Upper lobe of left lung (tissue), 6 donors: ENCODE results near the gene EMX2. TPM values are rescaled to one million over a fixed set of nuclear protein-coding genes. Genes with fewer than 3 reads are reported as not detected.

Source experiments
- ATAC-seq, 2 donors: fragments of 200-7000 bp; cut with Tn5 transposase; one replicate each; pipeline ENCODE4 v1.9.1; 2022; ENCODE audit warnings: mild to moderate bottlenecking in 2 of 2, moderate library complexity in 2 of 2; ENCODE audit not compliant: low FRiP score in 2 of 2
- DNase-seq, 2 donors: peaks; one replicate each; pipeline ENCODE4 v3.0.0-alpha.2; 2019 to 2020
- H3K27ac ChIP-seq, 4 donors: fragments of 200-600 bp; sonication (generic); one replicate each; pipeline ENCODE4 v1.5.1; 2016 to 2019
- H3K27me3 ChIP-seq, 4 donors: fragments of 200-600 bp; sonication (generic); one replicate each; pipeline ENCODE4 v1.5.1; 2017 to 2019
- H3K36me3 ChIP-seq, 4 donors: fragments of 200-600 bp; sonication (generic); one replicate each; pipeline ENCODE4 v1.5.1; 2016 to 2019
- H3K4me1 ChIP-seq, 4 donors: fragments of 200-600 bp; sonication (generic); one replicate each; pipeline ENCODE4 v1.5.1; 2018 to 2019
- H3K4me3 ChIP-seq, 4 donors: fragments of 200-600 bp; sonication (generic); one replicate each; pipeline ENCODE4 v1.5.1; 2017 to 2019; ENCODE audit warnings: mild to moderate bottlenecking in 2 of 4, moderate library complexity in 1 of 4
- H3K9me3 ChIP-seq, 4 donors: fragments of 200-600 bp; sonication (generic); one replicate each; pipeline ENCODE4 v1.5.1; 2018 to 2019
- EP300 ChIP-seq, 4 donors: sonication (generic); formaldehyde crosslinking; IDR thresholded peaks; one replicate each; pipeline ENCODE4 v1.5.1; 2017; ENCODE audit warnings: antibody characterized with exemption in 4 of 4, control low read depth in 2 of 4
- POLR2A ChIP-seq, 4 donors: fragments of 450-650 bp; IDR thresholded peaks; one replicate each; pipeline ENCODE4 v1.5.1; 2016 to 2017; ENCODE audit warnings: antibody characterized with exemption in 4 of 4, mild to moderate bottlenecking in 2 of 4
- POLR2AphosphoS5 ChIP-seq, 2 donors: sonication (generic); formaldehyde crosslinking; IDR thresholded peaks; one replicate each; pipeline ENCODE4 v1.5.1; 2017; ENCODE audit warnings: antibody characterized with exemption in 2 of 2
- WGBS, 2 donors: methylation state at CpG; one replicate each; pipeline ENCODE4 v1.1.5; 2017 to 2018; 5-methylcytosine and 5-hydroxymethylcytosine counted together
- total RNA-seq, 6 donors: library from RNA; depleted of rRNA in 4 of 6; stranded (reverse); fragments of >200 nt in 4 of 6; gene quantifications; one replicate each; pipeline versions ENCODE4 v1.1.0 to v1.2.1, GENCODE V29; 2016 to 2021
- TF ChIP-seq, protein P1 (sequence below), 6 experiments: fragments of 450-650 bp in 4 of 6; fragments of 200-600 bp in 2 of 6; sonication (generic) in 2 of 6; IDR thresholded peaks; one replicate each; pipeline ENCODE4 v1.5.1; 2016 to 2019; ENCODE audit warnings: antibody characterized with exemption in 6 of 6
- donor health status: DM: no; HTN: no; CAD: no; lungs with moderate emphysema.
- donor health status: DM: no; HTN: yes; CAD: no; lungs with severe emphysema.

The EMX2 gene
- total RNA-seq, 6 donors from 2014 or later, result 0.09 TPM; not detected in 5

DNA sequence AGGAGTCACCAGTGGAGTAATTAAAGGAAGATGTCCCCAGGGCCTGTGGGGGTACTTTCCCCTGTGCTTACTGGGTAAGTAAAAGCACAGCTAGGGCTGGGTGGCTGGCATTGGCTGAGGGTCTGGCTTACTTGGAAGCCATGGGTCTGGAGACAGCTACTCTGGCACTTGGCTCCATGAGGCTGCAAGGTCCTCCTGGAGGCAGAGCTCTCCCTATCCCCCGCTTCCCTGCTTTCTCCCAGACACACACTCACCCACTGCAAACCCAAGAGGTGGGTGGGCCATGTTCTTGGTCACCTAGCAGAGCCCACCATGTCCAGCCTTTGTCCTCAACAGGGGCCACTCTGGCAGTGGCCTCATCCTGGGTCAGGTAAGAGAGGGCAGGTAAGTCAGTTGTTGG lies 13.3 kb downstream of the EMX2 start:
- TF ChIP-seq POLR2AphosphoS5 (IDR thresholded peaks at IDR 0.05) (no peak), POLR2A (IDR thresholded peaks at IDR 0.05) (no peak), EP300 (IDR thresholded peaks at IDR 0.05) (no peak)
- TF ChIP-seq, protein P1, sequence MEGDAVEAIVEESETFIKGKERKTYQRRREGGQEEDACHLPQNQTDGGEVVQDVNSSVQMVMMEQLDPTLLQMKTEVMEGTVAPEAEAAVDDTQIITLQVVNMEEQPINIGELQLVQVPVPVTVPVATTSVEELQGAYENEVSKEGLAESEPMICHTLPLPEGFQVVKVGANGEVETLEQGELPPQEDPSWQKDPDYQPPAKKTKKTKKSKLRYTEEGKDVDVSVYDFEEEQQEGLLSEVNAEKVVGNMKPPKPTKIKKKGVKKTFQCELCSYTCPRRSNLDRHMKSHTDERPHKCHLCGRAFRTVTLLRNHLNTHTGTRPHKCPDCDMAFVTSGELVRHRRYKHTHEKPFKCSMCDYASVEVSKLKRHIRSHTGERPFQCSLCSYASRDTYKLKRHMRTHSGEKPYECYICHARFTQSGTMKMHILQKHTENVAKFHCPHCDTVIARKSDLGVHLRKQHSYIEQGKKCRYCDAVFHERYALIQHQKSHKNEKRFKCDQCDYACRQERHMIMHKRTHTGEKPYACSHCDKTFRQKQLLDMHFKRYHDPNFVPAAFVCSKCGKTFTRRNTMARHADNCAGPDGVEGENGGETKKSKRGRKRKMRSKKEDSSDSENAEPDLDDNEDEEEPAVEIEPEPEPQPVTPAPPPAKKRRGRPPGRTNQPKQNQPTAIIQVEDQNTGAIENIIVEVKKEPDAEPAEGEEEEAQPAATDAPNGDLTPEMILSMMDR (IDR thresholded peaks at IDR 0.05), result no peak
- no peak overlapping the region for H3K4me3 ChIP-seq
- DNase-seq (no peak), ATAC-seq (no peak)
- no peaks in the 10 kb centered on the region for H3K9me3 ChIP-seq
- H3K36me3 ChIP-seq, result no peaks in the 10 kb centered on the region
- H3K4me1 ChIP-seq, result peaks cover 0 to 23% (median 10%) of the 10 kb centered on the region in 4 donors
- peaks cover 0 to 41% (median 12%) of the 10 kb centered on the region in 4 donors for H3K27me3 ChIP-seq
- 80 to 86% methylated on average over 1 of the region's 1 CpG for WGBS, 2 donors
- H3K27ac ChIP-seq, result no peak overlapping the region

DNA sequence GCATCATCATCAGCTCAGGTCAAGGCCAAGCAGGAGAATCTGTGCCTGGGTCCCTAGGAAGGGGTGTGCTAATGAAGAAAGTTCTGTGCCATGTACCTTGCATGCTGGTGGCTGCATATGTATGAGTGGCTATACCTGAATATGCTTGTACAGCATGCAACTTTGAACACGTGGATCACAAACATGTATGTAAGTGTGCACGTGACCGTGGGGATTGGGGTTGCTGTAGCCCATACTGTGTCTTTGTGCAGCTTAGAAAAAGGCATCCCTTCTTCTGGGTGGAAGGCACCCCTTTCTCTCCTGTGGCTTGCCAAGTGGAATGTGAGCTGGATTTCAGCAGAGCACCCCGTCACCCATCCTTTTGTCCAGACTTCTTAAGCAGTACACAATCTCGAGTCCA lies 13.8 kb downstream of the EMX2 start:
- H3K27ac ChIP-seq, result no peak overlapping the region
- H3K9me3 ChIP-seq, result no peaks in the 10 kb centered on the region
- H3K27me3 ChIP-seq, result peaks cover 0 to 38% (median 10%) of the 10 kb centered on the region in 4 donors
- TF ChIP-seq EP300 (IDR thresholded peaks at IDR 0.05) (no peak), POLR2A (IDR thresholded peaks at IDR 0.05) (no peak), POLR2AphosphoS5 (IDR thresholded peaks at IDR 0.05) (no peak)
- TF ChIP-seq, protein P1 (IDR thresholded peaks at IDR 0.05), result no peak
- no peaks in the 10 kb centered on the region for H3K36me3 ChIP-seq
- WGBS, 2 donors, result 92% methylated on average over 5 of the region's 5 CpGs
- H3K4me1 ChIP-seq, result peaks cover 0 to 21% (median 10%) of the 10 kb centered on the region in 4 donors
- ATAC-seq (no peak), DNase-seq (no peak)
- H3K4me3 ChIP-seq, result no peak overlapping the region

DNA sequence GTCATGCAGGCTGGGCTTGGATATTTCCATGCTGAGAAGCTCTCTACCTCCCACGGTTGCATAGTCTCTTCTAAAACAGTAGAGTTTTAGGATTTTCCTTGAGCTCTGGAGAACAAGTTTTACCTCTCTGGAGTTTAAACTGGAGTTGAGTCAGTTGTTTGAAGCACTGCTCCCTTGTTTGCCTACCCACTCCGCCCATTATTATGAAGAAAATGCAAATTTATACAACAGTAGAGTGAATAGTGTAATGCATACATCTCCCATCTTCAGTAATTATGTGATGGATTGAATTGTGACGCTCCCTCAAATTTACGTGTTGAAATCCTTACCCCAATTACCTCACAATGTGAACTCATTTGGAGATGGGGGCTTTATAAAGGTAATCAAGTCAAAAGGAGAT lies 17.2 kb downstream of the EMX2 start:
- TF ChIP-seq EP300 (IDR thresholded peaks at IDR 0.05) (no peak), POLR2AphosphoS5 (IDR thresholded peaks at IDR 0.05) (no peak), POLR2A (IDR thresholded peaks at IDR 0.05) (no peak)
- TF ChIP-seq, protein P1 (IDR thresholded peaks at IDR 0.05), result no peak
- H3K4me3 ChIP-seq, result no peak overlapping the region
- H3K9me3 ChIP-seq, result no peaks in the 10 kb centered on the region
- H3K27me3 ChIP-seq, result peaks cover 0 to 5% (median 0%) of the 10 kb centered on the region in 4 donors
- ATAC-seq (no peak), DNase-seq (no peak)
- no peaks in the 10 kb centered on the region for H3K4me1 ChIP-seq
- no peak overlapping the region for H3K27ac ChIP-seq
- H3K36me3 ChIP-seq, result no peaks in the 10 kb centered on the region
- 68 to 79% methylated on average over 4 of the region's 4 CpGs for WGBS, 2 donors

DNA sequence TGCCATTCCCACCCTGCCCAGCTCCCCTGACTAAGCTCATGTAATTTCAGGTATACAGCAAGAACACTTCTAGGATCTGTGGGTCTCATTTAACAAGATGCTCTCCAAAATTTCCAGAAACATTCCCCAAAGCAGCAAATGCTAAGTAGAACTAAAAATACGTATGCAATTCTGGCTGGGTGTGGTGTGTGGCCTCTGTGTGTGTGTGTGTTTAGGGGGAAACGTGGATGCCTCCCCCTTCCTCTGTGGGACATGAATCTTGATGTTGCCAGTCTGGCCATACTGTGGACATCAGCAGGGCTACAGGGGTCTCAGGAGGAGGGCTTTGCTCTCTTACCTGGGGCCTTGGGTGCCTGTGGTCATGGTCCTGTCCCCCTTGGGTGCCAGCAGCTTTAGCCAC lies 18.4 kb downstream of the EMX2 start:
- no peak for DNase-seq
- no peak overlapping the region for H3K27ac ChIP-seq
- 67 to 79% methylated on average over 2 of the region's 2 CpGs for WGBS, 2 donors
- no peak for ATAC-seq
- no peaks in the 10 kb centered on the region for H3K9me3 ChIP-seq
- no peak overlapping the region for H3K4me3 ChIP-seq
- TF ChIP-seq, protein P1 (IDR thresholded peaks at IDR 0.05), result no peak
- TF ChIP-seq POLR2A (IDR thresholded peaks at IDR 0.05) (no peak), POLR2AphosphoS5 (IDR thresholded peaks at IDR 0.05) (no peak), EP300 (IDR thresholded peaks at IDR 0.05) (no peak)
- no peaks in the 10 kb centered on the region for H3K36me3 ChIP-seq
- H3K4me1 ChIP-seq, result no peaks in the 10 kb centered on the region
- H3K27me3 ChIP-seq, result peaks cover 0 to 2% (median 0%) of the 10 kb centered on the region in 4 donors

DNA sequence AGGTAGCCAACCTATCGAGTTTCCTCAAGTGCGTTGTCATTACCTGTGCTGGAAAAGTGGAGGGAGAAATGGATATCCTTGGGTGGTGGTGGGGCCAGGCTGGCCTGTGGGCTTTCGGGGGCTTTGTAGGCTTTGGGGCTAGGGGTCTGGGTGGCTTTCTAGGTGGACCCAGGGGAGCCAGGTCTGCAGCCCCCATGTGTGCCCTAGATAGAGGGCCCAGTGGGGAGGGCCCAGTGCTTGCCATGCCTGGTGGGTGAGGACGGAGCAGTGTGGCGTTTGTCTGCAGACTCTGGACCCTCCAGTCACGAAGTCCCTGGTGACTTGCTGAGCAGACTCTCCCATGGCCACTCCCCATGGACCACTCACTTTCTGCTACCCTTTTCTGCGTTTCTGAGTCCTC lies 19.7 kb downstream of the EMX2 start:
- WGBS, 2 donors, result 79 to 84% methylated on average over 7 of the region's 7 CpGs
- no peaks in the 10 kb centered on the region for H3K4me1 ChIP-seq
- H3K36me3 ChIP-seq, result no peaks in the 10 kb centered on the region
- no peak for TF ChIP-seq POLR2A (IDR thresholded peaks at IDR 0.05)
- no peak for TF ChIP-seq POLR2AphosphoS5 (IDR thresholded peaks at IDR 0.05)
- ATAC-seq (peak in 1 of 2 donors; percentile 13), DNase-seq (peak in 1 of 2 donors; percentile 21)
- peaks cover 0 to 2% (median 0%) of the 10 kb centered on the region in 4 donors for H3K27me3 ChIP-seq
- H3K4me3 ChIP-seq, result no peak overlapping the region
- H3K9me3 ChIP-seq, result no peaks in the 10 kb centered on the region
- no peak overlapping the region for H3K27ac ChIP-seq
